ENCODE results near the gene NCBP1.

The NCBP1 gene

GRCh38 chr9:97711223-97711626 lies 77.6 kb downstream of the NCBP1 start:
- TF ChIP-seq POLR2AphosphoS5 (IDR thresholded peaks at IDR 0.05; ENCODE audit: low read depth, low read length) (no peak), SIN3A (IDR thresholded peaks at IDR 0.05; ENCODE audit: borderline replicate concordance, insufficient read depth, low read length) (no peak), FOXP2 (optimal IDR thresholded peaks at IDR 0.05; ENCODE audit: borderline replicate concordance, extremely low read depth, extremely low read length, insufficient read depth) (no peak), TAF1 (IDR thresholded peaks at IDR 0.05; ENCODE audit: borderline replicate concordance, insufficient read depth, low read length) (no peak)
- TF ChIP-seq, protein P1, sequence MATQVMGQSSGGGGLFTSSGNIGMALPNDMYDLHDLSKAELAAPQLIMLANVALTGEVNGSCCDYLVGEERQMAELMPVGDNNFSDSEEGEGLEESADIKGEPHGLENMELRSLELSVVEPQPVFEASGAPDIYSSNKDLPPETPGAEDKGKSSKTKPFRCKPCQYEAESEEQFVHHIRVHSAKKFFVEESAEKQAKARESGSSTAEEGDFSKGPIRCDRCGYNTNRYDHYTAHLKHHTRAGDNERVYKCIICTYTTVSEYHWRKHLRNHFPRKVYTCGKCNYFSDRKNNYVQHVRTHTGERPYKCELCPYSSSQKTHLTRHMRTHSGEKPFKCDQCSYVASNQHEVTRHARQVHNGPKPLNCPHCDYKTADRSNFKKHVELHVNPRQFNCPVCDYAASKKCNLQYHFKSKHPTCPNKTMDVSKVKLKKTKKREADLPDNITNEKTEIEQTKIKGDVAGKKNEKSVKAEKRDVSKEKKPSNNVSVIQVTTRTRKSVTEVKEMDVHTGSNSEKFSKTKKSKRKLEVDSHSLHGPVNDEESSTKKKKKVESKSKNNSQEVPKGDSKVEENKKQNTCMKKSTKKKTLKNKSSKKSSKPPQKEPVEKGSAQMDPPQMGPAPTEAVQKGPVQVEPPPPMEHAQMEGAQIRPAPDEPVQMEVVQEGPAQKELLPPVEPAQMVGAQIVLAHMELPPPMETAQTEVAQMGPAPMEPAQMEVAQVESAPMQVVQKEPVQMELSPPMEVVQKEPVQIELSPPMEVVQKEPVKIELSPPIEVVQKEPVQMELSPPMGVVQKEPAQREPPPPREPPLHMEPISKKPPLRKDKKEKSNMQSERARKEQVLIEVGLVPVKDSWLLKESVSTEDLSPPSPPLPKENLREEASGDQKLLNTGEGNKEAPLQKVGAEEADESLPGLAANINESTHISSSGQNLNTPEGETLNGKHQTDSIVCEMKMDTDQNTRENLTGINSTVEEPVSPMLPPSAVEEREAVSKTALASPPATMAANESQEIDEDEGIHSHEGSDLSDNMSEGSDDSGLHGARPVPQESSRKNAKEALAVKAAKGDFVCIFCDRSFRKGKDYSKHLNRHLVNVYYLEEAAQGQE (IDR thresholded peaks at IDR 0.05; ENCODE audit: insufficient read depth in 1 of 2, low read depth in 2 of 2, low read length in 2 of 2), result no peak

DNA sequence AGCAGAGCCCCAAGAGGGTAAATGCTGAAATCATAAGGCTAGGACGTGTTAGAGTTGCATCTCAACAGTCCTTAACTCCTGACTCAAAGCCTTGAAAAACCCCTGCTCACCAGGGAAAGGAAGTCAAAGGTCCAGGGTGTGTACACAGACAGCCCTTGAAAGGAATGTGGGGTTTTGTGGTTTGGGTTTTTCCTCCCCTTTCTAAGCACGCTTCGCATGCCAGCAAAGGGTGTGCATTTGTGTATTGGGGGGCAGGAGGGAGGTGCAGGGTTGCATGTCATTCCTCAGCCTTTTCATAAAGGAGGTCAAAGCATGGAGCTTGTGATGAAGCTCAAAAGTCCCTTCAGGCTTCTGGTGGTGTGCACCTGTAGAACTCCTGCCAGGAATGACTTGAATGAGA lies 80.8 kb downstream of the NCBP1 start:
- TF ChIP-seq, protein P1 (IDR thresholded peaks at IDR 0.05; ENCODE audit: insufficient read depth in 1 of 2, low read depth in 2 of 2, low read length in 2 of 2), result no peak
- TF ChIP-seq FOXP2 (optimal IDR thresholded peaks at IDR 0.05; ENCODE audit: borderline replicate concordance, extremely low read depth, extremely low read length, insufficient read depth) (no peak), SIN3A (IDR thresholded peaks at IDR 0.05; ENCODE audit: borderline replicate concordance, insufficient read depth, low read length) (no peak)

DNA sequence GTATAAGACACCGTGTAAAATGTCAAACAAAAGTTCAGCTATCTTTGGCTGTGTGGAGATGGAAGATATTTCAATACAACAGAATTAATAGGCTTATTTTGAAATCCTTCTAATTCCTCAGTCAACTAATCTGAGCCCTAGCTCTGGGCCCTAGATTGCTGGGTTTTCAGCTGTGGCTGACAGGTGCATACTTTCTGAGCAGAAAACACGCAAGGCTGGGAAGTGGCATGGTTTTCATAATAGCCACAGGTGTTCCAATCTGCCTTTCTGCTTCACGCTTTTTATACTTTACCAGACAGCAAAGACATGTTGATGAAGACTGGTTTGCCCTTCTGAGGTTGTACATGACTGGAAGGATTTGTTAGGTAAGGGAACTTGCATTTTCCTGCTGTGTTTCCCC lies 84.2 kb downstream of the NCBP1 start:
- TF ChIP-seq TAF1 (IDR thresholded peaks at IDR 0.05; ENCODE audit: borderline replicate concordance, insufficient read depth, low read length) (no peak), SIN3A (IDR thresholded peaks at IDR 0.05; ENCODE audit: borderline replicate concordance, insufficient read depth, low read length) (no peak), POLR2AphosphoS5 (IDR thresholded peaks at IDR 0.05; ENCODE audit: low read depth, low read length) (no peak), FOXP2 (optimal IDR thresholded peaks at IDR 0.05; ENCODE audit: borderline replicate concordance, extremely low read depth, extremely low read length, insufficient read depth) (no peak)
- TF ChIP-seq, protein P1 (IDR thresholded peaks at IDR 0.05; ENCODE audit: insufficient read depth in 1 of 2, low read depth in 2 of 2, low read length in 2 of 2), result no peak

DNA sequence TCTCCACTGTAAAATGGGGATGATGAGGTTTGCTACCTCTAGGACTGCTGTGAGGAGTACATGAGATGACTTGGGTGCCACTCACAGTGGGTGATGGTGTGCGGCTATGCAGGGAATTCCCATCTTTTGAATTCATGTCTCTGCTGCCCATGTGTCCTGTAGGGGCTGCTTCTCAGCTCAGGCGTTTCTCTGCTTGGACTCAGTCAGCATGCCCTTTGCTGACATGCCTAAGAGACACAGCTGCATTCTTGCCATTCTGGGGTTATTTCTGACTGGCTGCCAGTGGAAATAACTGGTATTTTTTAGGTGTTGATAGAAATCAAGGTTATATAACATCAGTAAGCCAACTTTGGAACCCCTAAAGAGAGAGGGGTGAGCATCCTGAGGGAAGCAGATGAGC lies 87.8 kb downstream of the NCBP1 start:
- TF ChIP-seq, protein P1 (IDR thresholded peaks at IDR 0.05; ENCODE audit: insufficient read depth in 1 of 2, low read depth in 2 of 2, low read length in 2 of 2), result no peak
- TF ChIP-seq TAF1 (IDR thresholded peaks at IDR 0.05; ENCODE audit: borderline replicate concordance, insufficient read depth, low read length), result no peak

DNA sequence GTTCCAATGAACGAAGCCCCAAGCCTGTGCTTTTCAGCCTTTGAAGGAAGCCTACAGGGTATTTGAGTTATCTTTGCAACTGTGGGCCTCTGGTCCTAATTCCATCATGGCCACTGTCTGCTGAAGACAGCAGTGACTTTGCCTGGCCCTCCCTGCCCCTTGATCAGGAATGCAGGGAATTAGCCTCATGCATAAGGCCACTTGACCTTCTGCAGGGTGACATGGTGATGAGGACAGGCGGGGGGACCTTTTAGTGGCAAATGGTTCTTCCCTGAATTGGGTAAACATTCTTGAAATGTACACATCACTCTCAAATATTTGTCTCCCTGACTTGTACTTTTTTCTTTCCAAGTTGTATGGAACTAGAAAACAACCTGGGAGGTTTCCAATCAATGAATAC lies 88.7 kb downstream of the NCBP1 start:
- no peak for TF ChIP-seq SIN3A (IDR thresholded peaks at IDR 0.05; ENCODE audit: borderline replicate concordance, insufficient read depth, low read length)
- TF ChIP-seq, protein P1 (IDR thresholded peaks at IDR 0.05; ENCODE audit: insufficient read depth in 1 of 2, low read depth in 2 of 2, low read length in 2 of 2), result no peak
- no peak for TF ChIP-seq FOXP2 (optimal IDR thresholded peaks at IDR 0.05; ENCODE audit: borderline replicate concordance, extremely low read depth, extremely low read length, insufficient read depth)
- TF ChIP-seq POLR2AphosphoS5 (IDR thresholded peaks at IDR 0.05; ENCODE audit: low read depth, low read length), result no peak
- no peak for TF ChIP-seq TAF1 (IDR thresholded peaks at IDR 0.05; ENCODE audit: borderline replicate concordance, insufficient read depth, low read length)
